Omental fat pad (tissue), 4 donors: ENCODE results near the gene MT1X. TPM values are rescaled to one million over a fixed set of nuclear protein-coding genes. Genes with fewer than 3 reads are reported as not detected.
"Not testable (repeated sequence)": the region's sequence is repeated elsewhere in the genome, so short reads cannot be mapped to it uniquely, and the experiment has no call there.

Experiments
- ATAC-seq: fragments of 150-250 bp; one replicate; pipeline ENCODE4 v1.9.1; 2016; ENCODE audit warnings: mild to moderate bottlenecking, moderate library complexity; ENCODE audit not compliant: low FRiP score
- DNase-seq: peaks from one replicate; pipeline ENCODE4 v3.0.0-alpha.2; 2019; ENCODE audit warnings: low spot score
- CTCF ChIP-seq, 3 donors: fragments of 450-650 bp; IDR thresholded peaks; one replicate each; pipeline ENCODE4 v1.5.1; 2016 to 2017; ENCODE audit warnings: antibody characterized with exemption in 3 of 3, mild to moderate bottlenecking in 3 of 3, moderate library complexity in 2 of 3
- total RNA-seq, 4 donors: library from RNA; depleted of rRNA; stranded (reverse); fragments of >200 nt; gene quantifications; one replicate each; pipeline ENCODE4 v1.1.0, GENCODE V29; 2016

MT1X gene
- total RNA-seq, 4 donors from 2014 or later: 1,336 to 3,452 (median 1,838) TPM

GRCh38 chr16:56667581-56668571 lies 14.4 kb upstream of the MT1X start, which contains the start of gene MT1G:
TSS of gene MT1G (minus strand) at chr16:56668065. CDS start at chr16:56667993, 72 bp downstream.
- no peak for TF ChIP-seq CTCF (IDR thresholded peaks at IDR 0.05)
- DNase-seq (no peak), ATAC-seq (peak; percentile 83)

- TF ChIP-seq CTCF (IDR thresholded peaks at IDR 0.05): no peak
- peak; percentile 58 for ATAC-seq
- no peak for DNase-seq
Measured at GRCh38 chr16:56669005-56669839, 13.0 kb upstream of the MT1X start, which contains the start of gene MT1H. TSS of gene MT1H (plus strand) at chr16:56669814. CDS start at chr16:56669885, 71 bp downstream.

GRCh38 chr16:56669840-56670619 lies 12.2 kb upstream of the MT1X start:
- DNase-seq (no peak), ATAC-seq (no peak)
- no peak for TF ChIP-seq CTCF (IDR thresholded peaks at IDR 0.05)

- DNase-seq (no peak), ATAC-seq (no peak)
- TF ChIP-seq CTCF (IDR thresholded peaks at IDR 0.05): no peak
Measured at GRCh38 chr16:56670620-56670934, 11.7 kb upstream of the MT1X start.

GRCh38 chr16:56671691-56672090 lies 10.6 kb upstream of the MT1X start:
- ATAC-seq: not testable (repeated sequence)

GRCh38 chr16:56672171-56672570 lies 10.1 kb upstream of the MT1X start:
- not testable (repeated sequence) for ATAC-seq, DNase-seq

More at GRCh38 chr16:56671691-56672090, 10.6 kb upstream of the MT1X start:
- DNase-seq: not testable (repeated sequence)

- no peak for TF ChIP-seq CTCF (IDR thresholded peaks at IDR 0.05)
- no peak for DNase-seq
- ATAC-seq: no peak
Measured at GRCh38 chr16:56672761-56673536, 9.3 kb upstream of the MT1X start.
